NCI-H345 treated with DMSO at 0.1 percent for 48 hours (cell line): Measurements from ENCODE around the gene DERL2.

Experiments used
- DNase-seq: peaks from one replicate; lab custom pipeline; 2025; ENCODE audit not compliant: unreplicated experiment; lab: John Stamatoyannopoulos, UW

DERL2 gene

GRCh38 chr17:5502552-5502951 is 16.6 kb upstream of the DERL2 start:
- no peak for DNase-seq

- DNase-seq: no peak
These were observed 15.7 kb upstream of the DERL2 start for GRCh38 chr17:5501685-5502084.

- DNase-seq: peak; percentile 87
These were observed 14.8 kb upstream of the DERL2 start for GRCh38 chr17:5500589-5501391.

GRCh38 chr17:5500247-5500588 is 14.2 kb upstream of the DERL2 start:
- no peak for DNase-seq

DNA sequence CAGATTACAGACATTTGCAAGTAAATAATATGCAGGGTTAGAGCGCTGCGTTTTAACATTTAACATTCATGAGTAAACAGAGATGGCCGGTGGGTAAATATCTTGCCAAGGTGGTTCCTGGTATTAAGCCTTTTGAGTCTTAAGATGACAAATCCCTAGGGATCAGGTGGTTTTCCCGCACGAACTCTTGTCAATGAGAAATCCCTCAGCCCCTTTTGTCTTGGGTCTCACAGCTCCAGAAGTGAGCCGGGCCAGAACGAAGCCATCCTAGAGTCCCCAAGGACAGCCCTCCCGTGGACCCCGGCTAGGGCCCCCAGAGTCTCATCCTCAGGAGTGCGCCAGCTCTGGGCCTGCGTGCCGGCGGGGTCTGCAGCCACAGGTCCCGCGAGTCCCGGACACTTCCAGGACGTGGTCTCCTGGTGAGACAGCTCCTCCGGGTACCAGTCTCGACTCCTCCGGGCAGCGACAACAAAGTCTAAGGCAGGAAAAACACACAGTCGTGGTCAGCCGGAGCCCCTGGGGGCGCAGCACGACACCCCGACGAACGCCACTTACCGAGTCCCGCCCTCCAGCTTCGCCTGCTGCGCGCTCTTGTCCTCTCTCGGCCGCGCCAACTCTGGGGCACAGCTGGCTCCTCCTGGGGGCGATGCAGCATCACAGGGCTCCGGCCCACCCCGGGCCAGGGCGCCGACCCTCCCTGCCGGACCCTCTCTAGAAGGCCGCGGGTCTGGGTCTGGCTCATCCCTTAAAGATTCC is 13.7 kb upstream of the DERL2 start:
- peak; percentile 2 for DNase-seq

- DNase-seq: no peak
These were observed 7.0 kb upstream of the DERL2 start for GRCh38 chr17:5492970-5493369.

- no peak for DNase-seq
These were observed 2.8 kb upstream of the DERL2 start for GRCh38 chr17:5488752-5489151.

DNA sequence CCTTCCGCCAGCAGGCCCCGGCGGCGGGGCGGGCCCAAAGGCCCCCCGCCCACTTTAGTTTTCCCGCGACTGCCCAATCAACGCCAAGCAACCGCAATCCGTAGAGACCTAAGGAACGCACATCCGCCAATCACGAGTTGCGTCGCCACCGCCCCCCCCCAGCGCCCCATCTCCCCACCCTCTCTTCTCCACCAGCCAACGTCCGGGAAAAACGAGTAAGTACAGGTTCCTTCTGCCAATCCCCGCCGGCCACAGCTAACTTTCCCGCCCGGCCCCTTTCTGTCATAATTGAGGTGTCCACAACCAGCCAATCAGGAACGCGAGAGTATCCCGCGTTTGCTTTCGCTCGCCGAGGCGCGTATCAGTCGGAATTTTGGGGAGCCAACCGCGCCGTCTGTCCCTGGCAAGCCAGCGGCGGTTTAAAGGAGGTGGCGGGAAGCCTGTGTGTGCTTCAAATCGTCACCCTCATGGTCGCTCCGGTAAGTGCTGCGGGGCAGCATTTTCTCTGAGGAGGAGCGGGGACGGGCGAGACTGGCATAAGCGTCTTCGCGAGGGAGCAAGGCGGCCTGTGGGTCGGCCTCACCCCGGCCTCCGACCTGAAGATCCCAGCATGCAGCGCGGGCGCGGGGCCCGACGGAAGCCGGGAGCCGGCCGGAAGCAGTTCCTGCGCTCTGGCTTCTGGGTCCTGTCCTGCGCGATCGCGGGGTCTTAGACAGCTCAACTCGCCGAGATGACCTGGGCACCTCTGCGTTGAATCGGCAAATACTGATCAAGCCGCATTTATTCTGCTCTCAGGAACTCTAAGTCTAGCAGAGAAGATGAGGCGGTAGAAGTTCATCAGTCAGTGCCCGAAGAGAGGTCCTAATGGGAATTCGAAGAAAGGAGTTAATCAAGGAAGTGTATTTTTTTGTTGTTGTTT is 487 bp upstream of the DERL2 start, which contains the start of gene MIS12:
MIS12 (plus strand) TSS at position 361 of the 919 bp plus-strand sequence. CDS start 2,297 bp downstream, outside the sequence.
- DNase-seq: peak; percentile 91

GRCh38 chr17:5481451-5481850 is 4.5 kb downstream of the DERL2 start:
- DNase-seq: no peak

- no peak for DNase-seq
These were observed 5.0 kb downstream of the DERL2 start for GRCh38 chr17:5480962-5481361.

- no peak for DNase-seq
These were observed 7.0 kb downstream of the DERL2 start for GRCh38 chr17:5478992-5479391.

GRCh38 chr17:5473906-5474305 is 12.1 kb downstream of the DERL2 start:
- no peak for DNase-seq

GRCh38 chr17:5472511-5472910 is 13.5 kb downstream of the DERL2 start:
- no peak for DNase-seq

DNA sequence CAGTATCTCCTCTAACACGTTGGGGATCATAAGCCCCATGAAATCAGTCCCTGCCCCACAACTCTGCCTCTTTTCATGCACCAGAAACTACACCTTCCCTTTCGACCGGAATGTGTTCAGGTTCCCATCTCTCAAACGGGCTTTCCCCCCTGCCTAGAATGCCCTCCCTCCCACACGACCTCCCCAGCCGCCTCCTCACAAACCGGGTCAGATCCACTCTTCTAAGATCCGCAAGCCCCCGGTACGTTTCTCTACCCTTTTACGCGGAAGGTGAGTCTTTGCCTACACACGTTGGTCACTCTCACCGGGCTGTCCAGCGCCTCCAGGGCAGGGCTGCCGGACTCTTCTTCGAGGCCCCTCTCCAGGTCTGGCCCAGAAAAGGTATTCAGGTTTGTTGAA is 17.9 kb downstream of the DERL2 start:
- no peak for DNase-seq

DNA sequence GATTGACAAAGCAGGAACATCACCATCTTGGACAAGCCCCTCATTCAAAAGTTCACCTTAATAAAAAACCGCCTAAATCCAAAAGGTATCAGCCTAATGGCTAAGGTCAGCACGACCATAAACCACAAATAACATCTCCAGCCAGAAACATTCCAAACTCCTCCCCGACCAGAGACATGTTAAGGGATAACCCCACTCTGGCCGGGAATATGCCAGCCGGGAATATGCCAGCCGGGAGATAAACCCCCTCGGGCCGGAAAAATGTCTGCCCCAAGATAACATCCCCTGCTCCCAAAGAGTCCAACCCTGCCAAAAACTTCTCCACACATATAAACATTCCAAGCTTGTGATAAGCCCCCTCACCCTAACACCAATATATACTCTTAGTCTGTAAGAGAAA is 18.6 kb downstream of the DERL2 start:
- no peak for DNase-seq

GRCh38 chr17:5466295-5466694 is 19.7 kb downstream of the DERL2 start:
- no peak for DNase-seq

- DNase-seq: no peak
These were observed 21.1 kb downstream of the DERL2 start for GRCh38 chr17:5464717-5465507.

- no peak for DNase-seq
These were observed 39.2 kb downstream of the DERL2 start for GRCh38 chr17:5446786-5447185.

DNA sequence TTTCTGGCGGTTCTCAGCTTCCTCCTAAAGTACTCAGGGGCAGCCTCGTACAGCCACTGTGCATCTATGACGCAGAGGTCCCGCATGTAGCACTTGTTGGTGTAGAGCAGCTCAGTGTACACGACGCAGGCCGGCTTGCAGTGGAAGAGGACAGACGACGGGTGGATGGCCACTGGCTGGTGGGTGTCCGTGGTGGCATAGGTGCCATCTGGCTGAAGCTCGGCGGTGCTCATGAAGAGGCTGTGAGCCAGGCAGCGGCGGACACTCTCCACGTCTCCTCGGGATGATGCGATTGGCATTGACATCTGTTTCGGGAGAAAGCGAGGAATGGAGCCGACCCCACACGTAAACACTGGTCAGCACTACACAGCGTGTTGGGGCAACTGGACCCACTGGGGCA is 41.8 kb downstream of the DERL2 start:
- no peak for DNase-seq

DNA sequence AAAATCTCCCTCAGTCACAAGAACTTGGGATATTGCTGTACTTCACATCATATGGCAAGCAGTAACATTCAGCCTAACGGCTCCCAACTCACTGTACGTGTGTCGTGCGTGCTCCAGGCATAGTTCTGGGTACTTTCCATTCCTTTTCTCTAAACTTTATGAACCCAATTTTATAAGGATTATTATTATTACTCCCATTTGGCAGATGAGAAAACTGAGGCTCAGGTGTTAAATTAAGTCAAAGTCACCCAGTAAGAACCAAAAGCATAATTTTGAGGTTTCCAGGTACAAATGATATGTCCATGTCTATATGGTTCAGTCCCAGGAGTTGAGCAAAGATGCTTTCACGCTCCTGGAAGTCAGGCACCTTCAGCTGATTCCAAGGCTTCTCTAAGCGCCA is 42.2 kb downstream of the DERL2 start:
- no peak for DNase-seq

GRCh38 chr17:5439446-5439764 is 46.6 kb downstream of the DERL2 start:
- no peak for DNase-seq
